K562 (cell line): ENCODE measurements around the gene FAM81B. TPM values are rescaled to one million over a fixed set of nuclear protein-coding genes. Genes with fewer than 3 reads are reported as not detected.
"Not testable (repeated sequence)": the region's sequence is repeated elsewhere in the genome, so short reads cannot be mapped to it uniquely, and the experiment has no call there.

Experiments
- ATAC-seq: fragments of 200-7000 bp; cut with Tn5 transposase; 3 replicates; pipeline ENCODE4 v1.9.1; 2020; ENCODE audit warnings: moderate library complexity
- BruUV-seq: library from RNA; stranded (reverse); fragments of 400-500 nt; replicated peaks from 2 replicates; lab custom pipeline; 2021; lab: Mats Ljungman, UMichigan
- CTCF ChIA-PET: fragments of 300-600 bp; formaldehyde crosslinking; extraction: SDS; loops from one replicate; lab custom pipeline; 2021; ENCODE audit warnings: low intra/inter-chr PET ratio; lab: Yijun Ruan, JAX
- POLR2A ChIA-PET: fragments of 300-600, 350-650 bp; sonication (Branson Sonifier 250); formaldehyde crosslinking; extraction: SDS; loops from one replicate; lab custom pipeline; 2021; ENCODE audit warnings: antibody characterized with exemption, inconsistent platforms; lab: Yijun Ruan, JAX
- DNase-seq, 4 experiments: peaks; one replicate each; pipeline versions ENCODE4 v3.0.0 to v3.0.0-alpha.2; 2011 to 2018; ENCODE audit warnings: low spot score in 3 of 4, mixed read lengths in 3 of 4; ENCODE audit errors: extremely low read depth in 1 of 4
- FAIRE-seq: peaks from 2 replicates; lab custom pipeline; 2011; peaks lifted over from hg19 to GRCh38; lab: Jason Lieb, UNC
- H2AFZ ChIP-seq: 2 replicates; pipeline ENCODE4 v1.6.0; 2011; ENCODE audit warnings: low read depth, low read length, control low read depth, inconsistent platforms
- H3K27ac ChIP-seq: fragments of 200-600 bp; 3 replicates; pipeline ENCODE4 v1.8.0; 2011; ENCODE audit warnings: low read depth, mild to moderate bottlenecking, control low read depth, inconsistent platforms, low read length, moderate library complexity, mixed read lengths; ENCODE audit errors: extremely low read depth
- H3K27me3 ChIP-seq, 2 experiments: fragments of 300-600 bp in 1 of 2; 2 replicates in 1 of 2; 3 replicates in 1 of 2; pipeline versions ENCODE4 v1.6.0 to v1.8.0; 2011; ENCODE audit warnings: inconsistent platforms in 2 of 2, low read length in 2 of 2, mild to moderate bottlenecking in 1 of 2, mixed read lengths in 1 of 2, moderate library complexity in 1 of 2; ENCODE audit not compliant: control insufficient read depth in 2 of 2, insufficient read depth in 2 of 2
- H3K36me3 ChIP-seq: fragments of 300-600 bp; 3 replicates; pipeline ENCODE4 v1.8.0; 2011; ENCODE audit warnings: mild to moderate bottlenecking, low read length, inconsistent platforms; ENCODE audit not compliant: control insufficient read depth, insufficient read depth
- H3K4me1 ChIP-seq, 2 experiments: fragments of 200-600 bp in 1 of 2; replicated peaks in 1 of 2; 2 replicates in 1 of 2; 3 replicates in 1 of 2; pipeline versions ENCODE4 v1.5.1 to v1.8.0; 2011; ENCODE audit warnings: inconsistent platforms in 2 of 2, low read length in 2 of 2, mild to moderate bottlenecking in 1 of 2, mixed read lengths in 1 of 2, moderate library complexity in 1 of 2; ENCODE audit not compliant: control insufficient read depth in 2 of 2, insufficient read depth in 2 of 2
- H3K4me2 ChIP-seq: 2 replicates; pipeline ENCODE4 v1.6.1; 2011; ENCODE audit warnings: low read length, control low read depth, inconsistent platforms, mixed read lengths; ENCODE audit not compliant: insufficient read depth
- H3K4me3 ChIP-seq: fragments of 200-600 bp; sonication (generic), shearing (Covaris generic); 2 replicates; pipeline ENCODE4 v1.5.1; 2016; ENCODE audit warnings: control low read depth, inconsistent platforms
- H3K79me2 ChIP-seq: fragments of 200-600 bp; 3 replicates; pipeline ENCODE4 v1.8.0; 2011; ENCODE audit warnings: low read length, inconsistent platforms; ENCODE audit not compliant: control insufficient read depth, insufficient read depth
- H3K9ac ChIP-seq, 2 experiments: 2 replicates each; pipeline versions ENCODE4 v1.6.0 to v1.6.1; 2011; ENCODE audit warnings: low read depth in 2 of 2, low read length in 2 of 2, control low read depth in 1 of 2, inconsistent platforms in 1 of 2, mild to moderate bottlenecking in 1 of 2, mixed read lengths in 1 of 2; ENCODE audit not compliant: insufficient read depth in 1 of 2
- H3K9me1 ChIP-seq: one replicate; pipeline ENCODE4 v1.6.0; 2011; ENCODE audit warnings: inconsistent platforms, mild to moderate bottlenecking, low read length, moderate library complexity; ENCODE audit not compliant: control insufficient read depth, insufficient read depth
- H3K9me3 ChIP-seq: replicated peaks from 2 replicates; pipeline ENCODE4 v1.5.1; 2011; ENCODE audit warnings: low read depth, low read length, inconsistent platforms; ENCODE audit not compliant: control insufficient read depth, insufficient read depth
- H4K20me1 ChIP-seq: replicated peaks from 2 replicates; pipeline ENCODE4 v1.6.1; 2011; ENCODE audit warnings: low read length, inconsistent platforms, mixed read lengths; ENCODE audit not compliant: control insufficient read depth, insufficient read depth
- BCOR ChIP-seq: fragments of 450-650 bp; IDR thresholded peaks from 2 replicates; pipeline ENCODE4 v1.6.1; 2016
- HMG20B ChIP-seq: fragments of 250-450 bp; sonication (Bioruptor Pico); IDR thresholded peaks from 2 replicates; pipeline ENCODE4 v1.5.0; 2021; ENCODE audit warnings: mild to moderate bottlenecking
- MYBL2 ChIP-seq, 2 experiments: fragments of 450-650 bp in 1 of 2; sonication (generic) in 1 of 2; formaldehyde crosslinking in 1 of 2; IDR thresholded peaks; 2 replicates each; pipeline versions ENCODE4 v1.6.1 to v1.8.1; 2017 to 2022; ENCODE audit warnings: borderline replicate concordance in 1 of 2, inconsistent platforms in 1 of 2, low read depth in 1 of 2, mild to moderate bottlenecking in 1 of 2, missing genetic modification reagents in 1 of 2, moderate library complexity in 1 of 2
- NFIC ChIP-seq: fragments of 450-650 bp; IDR thresholded peaks from 2 replicates; pipeline ENCODE4 v1.6.1; 2017; ENCODE audit warnings: mild to moderate bottlenecking, inconsistent platforms
- NR2F6 ChIP-seq: fragments of 450-650 bp; formaldehyde crosslinking; IDR thresholded peaks from 2 replicates; pipeline ENCODE4 v1.4.0; 2020; ENCODE audit warnings: mild to moderate bottlenecking
- ZNF146 ChIP-seq: IDR thresholded peaks from one replicate; pipeline ENCODE4 v1.6.1; 2018; ENCODE audit warnings: missing compliant biosample characterization; ENCODE audit not compliant: unreplicated experiment
- WGBS: fragments of 100-300 bp; shearing (Covaris generic); methylation state at CpG from one replicate; pipeline ENCODE4 v1.1.6; 2016; ENCODE audit warnings: low coverage, mixed read lengths; ENCODE audit not compliant: insufficient coverage; ENCODE audit errors: missing lambda C conversion rate; 5-methylcytosine and 5-hydroxymethylcytosine counted together
- in situ Hi-C: fragments of 300-500 bp; cut with MboI; formaldehyde crosslinking; loops from 4 replicates; pipeline ENCODE4 v1.15.0; 2018; ENCODE audit warnings: inconsistent platforms, mixed read lengths
- intact Hi-C: fragments of 100-400 bp; cut with micrococcal nuclease; formaldehyde crosslinking; loops from 2 replicates; pipeline ENCODE4 v1.14.2; 2022
- polyA plus RNA-seq, 8 experiments: library from polyadenylated mRNA; depleted of rRNA in 4 of 8; stranded (reverse) in 5 of 8; unstranded in 3 of 8; fragments of >200 nt; fragmentation: Nextera tagmentation in 2 of 8; fragmentation: Illumina TruSeq in 1 of 8; extraction: Ambion mirVana in 2 of 8; extraction: Trizol in 1 of 8; gene quantifications; 2 replicates each; pipeline versions ENCODE4 v1.2.1 to v1.2.3, GENCODE V29; 2011 to 2014; ENCODE audit warnings: inconsistent platforms in 1 of 8, missing spikeins in 1 of 8
- total RNA-seq, 7 experiments: library from RNA; depleted of rRNA in 6 of 7; stranded (reverse); fragments of >200 nt in 6 of 7; fragmentation: Illumina TruSeq in 2 of 7; extraction: Trizol in 2 of 7; gene quantifications; 2 replicates each; pipeline versions ENCODE4 v1.2.1 to v1.2.3, GENCODE V29; 2011 to 2021; ENCODE audit warnings: low replicate concordance in 1 of 7

The FAM81B gene
- total and polyA plus RNA-seq, 9 of the 15 experiments (the other 6 are each of a cell fraction or from before 2014, with no cell fraction given) = 0.08 to 0.64 (median 0.25) TPM; not detected in 2

DNA sequence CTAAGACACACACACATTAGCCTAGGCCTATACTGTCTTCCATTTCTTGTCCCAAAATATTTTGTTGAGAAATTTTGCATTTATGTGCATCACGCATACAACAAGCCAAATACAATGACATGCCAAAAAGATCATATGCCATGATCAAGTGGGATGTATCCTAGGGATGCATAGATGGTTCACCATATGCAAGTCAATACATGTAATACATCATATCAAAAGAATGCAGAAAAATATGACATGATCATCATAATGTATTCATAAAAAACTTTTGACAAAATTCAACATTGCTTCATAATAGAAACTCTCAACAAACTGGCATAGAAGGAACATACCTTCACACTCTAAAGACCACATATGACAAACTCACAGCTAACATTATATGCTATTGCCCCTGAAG is 5.8 kb upstream of the FAM81B start:
- no peak overlapping the region for H3K4me2 ChIP-seq
- TF ChIP-seq NR2F6 (no peak), HMG20B (no peak), MYBL2 (IDR thresholded peaks at IDR 0.05; ENCODE audit: low read depth) (no peak), MYBL2 (CRISPR knock-in tag; IDR thresholded peaks at IDR 0.05; ENCODE audit: borderline replicate concordance) (no peak), NFIC (no peak)
- DNase-seq = no peak
- H3K4me3 ChIP-seq = no peak overlapping the region
- no peaks in the 10 kb centered on the region for H3K9me3 ChIP-seq
- ATAC-seq = no peak
- intact Hi-C loops (no loop called here), in situ Hi-C loops (no loop called here)
- H3K4me1 ChIP-seq = no peaks in the 10 kb centered on the region
- H2AFZ ChIP-seq = no peak overlapping the region
- POLR2A ChIA-PET = interaction anchor here (0.6 to 1.2 kb wide), 2 partner anchors 9 to 11 kb away, joined by 3 read pairs; no protein-coding TSS in a partner anchor
- CTCF ChIA-PET = no interaction called here
- H3K79me2 ChIP-seq = no peaks in the 10 kb centered on the region
- no peak for FAIRE-seq
- H3K36me3 ChIP-seq = no peaks in the 10 kb centered on the region
- no peaks in the 10 kb centered on the region for H3K9me1 ChIP-seq
- H3K27me3 ChIP-seq = no peaks in the 10 kb centered on the region
- H3K9ac ChIP-seq = no peak overlapping the region
- no peak overlapping the region for H3K27ac ChIP-seq
- no peaks in the 10 kb centered on the region for H4K20me1 ChIP-seq
- BruUV-seq = no TSS peak
- WGBS = 45% methylated on average over 1 of the region's 1 CpG

DNA sequence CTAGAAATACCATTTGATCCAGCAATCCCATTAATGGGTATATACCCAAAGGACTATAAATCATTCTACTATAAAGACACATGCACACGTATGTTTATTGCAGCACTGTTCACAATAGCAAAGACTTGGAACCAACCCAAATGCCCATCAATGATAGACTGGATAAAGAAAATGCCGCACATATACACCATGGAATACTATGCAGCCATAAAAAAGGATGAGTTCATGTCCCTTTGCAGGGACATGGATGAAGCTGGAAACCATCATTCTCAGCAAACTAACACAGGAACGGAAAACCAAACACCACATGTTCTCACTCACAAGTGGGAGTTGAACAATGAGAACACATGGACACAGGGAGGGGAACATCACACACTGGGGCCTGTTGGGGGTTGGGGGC is 799 bp downstream of the FAM81B start:
- intact Hi-C loops, CTCF ChIA-PET, H3K9ac ChIP-seq, in situ Hi-C loops, H3K36me3 ChIP-seq, ATAC-seq, H3K4me2 ChIP-seq, BruUV-seq, H3K4me1 ChIP-seq, H3K79me2 ChIP-seq, DNase-seq, H4K20me1 ChIP-seq, H3K4me3 ChIP-seq, H2AFZ ChIP-seq, H3K27me3 ChIP-seq, FAIRE-seq, H3K27ac ChIP-seq, H3K9me1 ChIP-seq, H3K9me3 ChIP-seq: not testable (repeated sequence)
- TF ChIP-seq BCOR = peak; percentile 64; the same call in 1 of the 2 replicates
- peak; percentile 78 for TF ChIP-seq ZNF146
- WGBS = 17% methylated on average over 1 of the region's 3 CpGs
- POLR2A ChIA-PET = interaction anchor here (1.1 to 1.7 kb wide), 2 partner anchors 13 to 20 kb away, joined by 3 read pairs; no protein-coding TSS in a partner anchor
